HG03442 (cell line): ENCODE data around the gene HIGD1A.
A peak's percentile ranks its signal among the peaks of the same experiment; 100 is the strongest.

Experiments used
- ATAC-seq: cut with Tn5 transposase; IDR thresholded peaks from one replicate; pipeline ENCODE4 v1.9.1; 2021; ENCODE audit warnings: mild to moderate bottlenecking, moderate library complexity; ENCODE audit not compliant: unreplicated experiment

HIGD1A gene

GRCh38 chr3:42801784-42802183 is 2.5 kb downstream of the HIGD1A start:
- no peak for ATAC-seq

- ATAC-seq = no peak
Measured at GRCh38 chr3:42801048-42801620, 3.2 kb downstream of the HIGD1A start.

- ATAC-seq = no peak
Measured at GRCh38 chr3:42800251-42800650, 4.0 kb downstream of the HIGD1A start.

GRCh38 chr3:42799376-42799775 is 4.9 kb downstream of the HIGD1A start:
- ATAC-seq = no peak

- ATAC-seq = no peak
Measured at GRCh38 chr3:42796332-42796885, 7.9 kb downstream of the HIGD1A start.

GRCh38 chr3:42795621-42796181 is 8.6 kb downstream of the HIGD1A start:
- no peak for ATAC-seq

GRCh38 chr3:42790714-42791229 is 13.5 kb downstream of the HIGD1A start:
- ATAC-seq = no peak

GRCh38 chr3:42786631-42787030 is 17.7 kb downstream of the HIGD1A start:
- ATAC-seq = no peak

GRCh38 chr3:42786212-42786611 is 18.1 kb downstream of the HIGD1A start:
- no peak for ATAC-seq

GRCh38 chr3:42780892-42781700 is 23.2 kb downstream of the HIGD1A start:
- peak; percentile 52 for ATAC-seq

GRCh38 chr3:42780398-42780797 is 23.9 kb downstream of the HIGD1A start:
- no peak for ATAC-seq

GRCh38 chr3:42778644-42779043 is 25.6 kb downstream of the HIGD1A start:
- ATAC-seq = no peak

GRCh38 chr3:42773409-42773751 is 30.9 kb downstream of the HIGD1A start:
- ATAC-seq = peak; percentile 14

- ATAC-seq = peak; percentile 95
Measured at GRCh38 chr3:42772670-42773408, 31.5 kb downstream of the HIGD1A start, which contains the start of gene CCDC13. TSS of gene CCDC13 (minus strand) at chr3:42773253. CDS start at chr3:42758345, 14,908 bp downstream.

- ATAC-seq = no peak
Measured at GRCh38 chr3:42771271-42771670, 33.0 kb downstream of the HIGD1A start.

- ATAC-seq = no peak
Measured at GRCh38 chr3:42769477-42770131, 34.7 kb downstream of the HIGD1A start.

GRCh38 chr3:42764561-42765295 is 39.6 kb downstream of the HIGD1A start:
- no peak for ATAC-seq

- ATAC-seq = no peak
Measured at GRCh38 chr3:42764115-42764514, 40.2 kb downstream of the HIGD1A start.

- ATAC-seq = no peak
Measured at GRCh38 chr3:42763021-42763420, 41.3 kb downstream of the HIGD1A start.
